Measurements from ENCODE around the gene NCAPG2. TPM values are rescaled to one million over a fixed set of nuclear protein-coding genes. Genes with fewer than 3 reads are reported as not detected.

Gene NCAPG2
- total RNA-seq, 1 donor from 2014 or later = 8.2 TPM

GRCh38 chr7:158734861-158735260 is 30.3 kb upstream of the NCAPG2 start:
- ATAC-seq (ENCODE audit: low read depth) = no peak
- intact Hi-C loops (cut with micrococcal nuclease) = no loop called here
- Mint-ChIP-seq H3K4me3 (no peak overlapping the region), H3K27me3 (no peaks in the 10 kb centered on the region), H3K9me3 (no peaks in the 10 kb centered on the region), H3K4me1 (no peaks in the 10 kb centered on the region), H3K27ac (no peak overlapping the region), H3K36me3 (ENCODE audit: low read depth) (peaks cover 64% of the 10 kb centered on the region)
- POLR2A ChIA-PET = no interaction called here
- CTCF ChIA-PET = no interaction called here
- TF ChIP-seq CTCF (IDR thresholded peaks at IDR 0.05) = no peak
- DNase-seq = no peak

GRCh38 chr7:158733775-158734494 is 29.3 kb upstream of the NCAPG2 start:
- Mint-ChIP-seq H3K27me3 (no peaks in the 10 kb centered on the region), H3K4me1 (no peaks in the 10 kb centered on the region), H3K9me3 (no peaks in the 10 kb centered on the region), H3K27ac (no peak overlapping the region), H3K36me3 (ENCODE audit: low read depth) (peaks cover 57% of the 10 kb centered on the region), H3K4me3 (no peak overlapping the region)
- no peak for TF ChIP-seq CTCF (IDR thresholded peaks at IDR 0.05)
- DNase-seq (no peak), ATAC-seq (ENCODE audit: low read depth) (no peak)
- intact Hi-C loops (cut with micrococcal nuclease) = no loop called here
- POLR2A ChIA-PET = no interaction called here
- CTCF ChIA-PET = no interaction called here

- TF ChIP-seq CTCF (IDR thresholded peaks at IDR 0.05) = no peak
- ChIA-PET POLR2A (no interaction called here), CTCF (no interaction called here)
- Mint-ChIP-seq H3K27ac (no peak overlapping the region), H3K4me3 (no peak overlapping the region), H3K9me3 (no peaks in the 10 kb centered on the region), H3K27me3 (no peaks in the 10 kb centered on the region), H3K4me1 (no peaks in the 10 kb centered on the region), H3K36me3 (ENCODE audit: low read depth) (peaks cover 50% of the 10 kb centered on the region)
- no peak for ATAC-seq (ENCODE audit: low read depth)
- no peak for DNase-seq
- intact Hi-C loops (cut with micrococcal nuclease) = no loop called here
Measured at GRCh38 chr7:158733220-158733519, 28.6 kb upstream of the NCAPG2 start.

GRCh38 chr7:158732494-158733219 is 28.1 kb upstream of the NCAPG2 start:
- DNase-seq = no peak
- H3K4me3 Mint-ChIP-seq = no peak overlapping the region
- H3K9me3 Mint-ChIP-seq = no peaks in the 10 kb centered on the region
- intact Hi-C loops (cut with micrococcal nuclease) = no loop called here
- no peaks in the 10 kb centered on the region for H3K27me3 Mint-ChIP-seq
- CTCF ChIA-PET = no interaction called here
- no peak for ATAC-seq (ENCODE audit: low read depth)
- peaks cover 47% of the 10 kb centered on the region for H3K36me3 Mint-ChIP-seq (ENCODE audit: low read depth)
- no peaks in the 10 kb centered on the region for H3K4me1 Mint-ChIP-seq
- POLR2A ChIA-PET = no interaction called here
- no peak overlapping the region for H3K27ac Mint-ChIP-seq
- no peak for TF ChIP-seq CTCF (IDR thresholded peaks at IDR 0.05)

GRCh38 chr7:158731761-158732160 is 27.2 kb upstream of the NCAPG2 start:
- ATAC-seq (ENCODE audit: low read depth) = no peak
- Mint-ChIP-seq H3K9me3 (no peaks in the 10 kb centered on the region), H3K4me1 (no peaks in the 10 kb centered on the region), H3K27ac (no peak overlapping the region), H3K36me3 (ENCODE audit: low read depth) (peaks cover 38% of the 10 kb centered on the region), H3K27me3 (no peaks in the 10 kb centered on the region), H3K4me3 (no peak overlapping the region)
- CTCF ChIA-PET = no interaction called here
- POLR2A ChIA-PET = no interaction called here
- DNase-seq = no peak
- no peak for TF ChIP-seq CTCF (IDR thresholded peaks at IDR 0.05)
- intact Hi-C loops (cut with micrococcal nuclease) = no loop called here
